Keratinocyte (primary cell): Measurements from ENCODE around the gene PGA3.

Experiments used
- EZH2 ChIP-seq: IDR thresholded peaks from one replicate; pipeline ENCODE4 v1.6.1; 2012; ENCODE audit warnings: inconsistent platforms, mild to moderate bottlenecking, low read length, moderate library complexity
- TF ChIP-seq, protein P1 (sequence below), 3 experiments: IDR thresholded peaks in 1 of 3; conservative IDR thresholded peaks in 1 of 3; optimal IDR thresholded peaks in 1 of 3; 2 replicates in 2 of 3; 3 replicates in 1 of 3; pipeline versions ENCODE3 to v1.5.1; 2011; ENCODE audit warnings: low read length in 3 of 3, mild to moderate bottlenecking in 3 of 3, moderate library complexity in 2 of 3, control low read depth in 1 of 3, inconsistent platforms in 1 of 3; ENCODE audit not compliant: insufficient read depth in 2 of 3; ENCODE audit errors: extremely low read depth in 1 of 3

- TF ChIP-seq, protein P1, sequence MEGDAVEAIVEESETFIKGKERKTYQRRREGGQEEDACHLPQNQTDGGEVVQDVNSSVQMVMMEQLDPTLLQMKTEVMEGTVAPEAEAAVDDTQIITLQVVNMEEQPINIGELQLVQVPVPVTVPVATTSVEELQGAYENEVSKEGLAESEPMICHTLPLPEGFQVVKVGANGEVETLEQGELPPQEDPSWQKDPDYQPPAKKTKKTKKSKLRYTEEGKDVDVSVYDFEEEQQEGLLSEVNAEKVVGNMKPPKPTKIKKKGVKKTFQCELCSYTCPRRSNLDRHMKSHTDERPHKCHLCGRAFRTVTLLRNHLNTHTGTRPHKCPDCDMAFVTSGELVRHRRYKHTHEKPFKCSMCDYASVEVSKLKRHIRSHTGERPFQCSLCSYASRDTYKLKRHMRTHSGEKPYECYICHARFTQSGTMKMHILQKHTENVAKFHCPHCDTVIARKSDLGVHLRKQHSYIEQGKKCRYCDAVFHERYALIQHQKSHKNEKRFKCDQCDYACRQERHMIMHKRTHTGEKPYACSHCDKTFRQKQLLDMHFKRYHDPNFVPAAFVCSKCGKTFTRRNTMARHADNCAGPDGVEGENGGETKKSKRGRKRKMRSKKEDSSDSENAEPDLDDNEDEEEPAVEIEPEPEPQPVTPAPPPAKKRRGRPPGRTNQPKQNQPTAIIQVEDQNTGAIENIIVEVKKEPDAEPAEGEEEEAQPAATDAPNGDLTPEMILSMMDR (optimal IDR thresholded peaks at IDR 0.05 in 1 of 3, IDR thresholded peaks at IDR 0.05 in 1 of 3, conservative IDR thresholded peaks at IDR 0.05 in 1 of 3; ENCODE audit: extremely low read depth in 1 of 3, insufficient read depth in 2 of 3, low read length in 3 of 3): no peak
- no peak for TF ChIP-seq EZH2
These were observed 45.6 kb upstream of the PGA3 start for GRCh38 chr11:61157743-61158142.
